NCI-H2227 (cell line): Measurements from ENCODE around the gene CA12.
"Not testable (repeated sequence)": the region's sequence is repeated elsewhere in the genome, so short reads cannot be mapped to it uniquely, and the experiment has no call there.

ENCODE experiments used
- DNase-seq: peaks from one replicate; lab custom pipeline; 2025; ENCODE audit not compliant: unreplicated experiment; lab: John Stamatoyannopoulos, UW

Gene CA12

DNA sequence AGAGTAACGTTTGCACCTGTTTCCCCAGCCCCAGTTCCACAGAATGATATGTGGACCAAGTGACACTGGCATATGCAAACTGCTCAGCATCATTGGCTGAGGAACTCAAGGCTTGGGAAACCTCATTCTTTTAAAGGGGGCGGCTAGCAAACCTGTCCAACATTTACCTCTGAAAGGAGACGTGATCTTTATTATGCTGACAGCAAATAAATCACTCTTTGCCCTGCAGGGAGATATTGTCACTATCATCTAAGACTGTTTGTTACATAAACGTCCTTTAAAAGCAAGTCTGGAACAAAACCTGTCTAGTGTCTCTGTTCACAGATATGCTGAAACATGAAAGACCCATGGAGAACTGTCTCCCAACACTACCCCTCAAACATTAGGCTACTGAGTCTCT, 21.5 kb downstream of the CA12 start:
- DNase-seq = no peak

DNA sequence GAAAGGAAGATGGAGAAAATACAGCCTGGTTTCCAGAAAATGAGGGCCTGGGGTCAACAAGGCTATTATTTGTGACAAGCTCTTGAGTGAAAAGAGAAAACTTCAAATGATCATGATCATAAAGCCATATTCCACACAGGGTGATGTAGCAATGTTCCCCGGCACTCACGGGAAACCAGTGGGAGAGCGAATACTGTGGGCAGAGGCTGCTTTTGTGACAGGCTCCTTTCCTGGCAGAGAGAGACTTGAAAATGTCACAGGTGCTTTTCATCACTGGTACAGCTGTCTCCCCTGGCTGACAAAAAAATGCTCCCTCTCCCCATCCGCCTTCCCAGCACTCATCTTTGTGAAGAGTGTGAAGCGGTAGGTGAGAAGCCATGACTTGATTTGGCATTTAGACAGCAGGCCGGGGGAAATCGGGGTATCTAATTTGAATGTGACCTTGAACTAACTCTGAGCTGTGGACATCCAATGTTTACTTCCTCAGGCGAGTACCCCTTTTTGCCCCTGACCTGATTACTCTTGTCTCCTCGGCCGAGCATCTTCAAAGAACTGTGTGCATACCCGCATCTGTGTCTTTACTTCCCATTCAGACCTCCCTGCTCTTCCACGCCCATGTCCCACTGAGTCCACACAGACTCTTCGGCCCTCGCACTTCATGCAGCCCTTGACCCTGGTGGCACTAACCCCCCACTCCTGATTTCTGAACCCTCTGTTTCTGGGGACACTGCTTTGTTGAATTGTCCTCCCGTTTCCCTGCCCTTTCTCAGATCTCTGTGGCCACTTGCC, 23.2 kb downstream of the CA12 start:
- no peak for DNase-seq

DNA sequence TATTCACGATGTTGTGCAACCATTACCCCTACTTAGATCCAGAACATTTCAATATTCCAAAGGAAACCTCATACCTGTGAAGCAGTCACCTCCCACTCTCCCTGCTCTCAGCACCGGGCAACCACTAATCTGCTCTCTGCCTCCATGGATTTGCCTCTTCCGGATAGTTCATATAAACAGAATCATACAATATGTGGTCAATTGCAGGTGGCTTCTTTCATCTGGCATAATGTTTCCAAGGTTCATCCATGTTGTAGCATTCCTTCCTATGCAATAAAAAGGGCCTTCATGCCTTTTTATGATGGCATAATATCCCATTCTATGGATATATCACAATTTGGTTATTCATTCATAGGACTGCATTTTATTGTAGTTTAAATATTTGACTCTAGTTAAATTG, 23.9 kb downstream of the CA12 start:
- no peak for DNase-seq

DNA sequence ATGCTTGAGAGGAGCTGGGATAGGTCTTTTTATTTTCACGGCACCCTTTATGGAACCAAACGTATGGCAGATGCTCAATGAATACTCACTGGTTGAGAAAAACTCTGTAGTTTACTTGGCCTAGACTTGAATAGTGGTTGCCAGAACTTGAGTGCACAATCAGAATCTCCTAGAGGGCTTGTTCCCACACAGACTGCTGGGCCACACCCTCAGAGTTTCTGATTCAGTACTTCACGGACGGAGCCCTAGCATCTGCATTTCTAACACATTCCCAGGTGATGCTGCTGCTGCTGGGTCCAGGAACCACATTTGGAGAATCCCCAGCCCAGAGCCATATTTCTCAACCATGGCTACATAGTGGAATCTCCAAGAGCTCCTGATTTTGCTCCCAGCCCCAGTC, 24.6 kb downstream of the CA12 start:
- no peak for DNase-seq

DNA sequence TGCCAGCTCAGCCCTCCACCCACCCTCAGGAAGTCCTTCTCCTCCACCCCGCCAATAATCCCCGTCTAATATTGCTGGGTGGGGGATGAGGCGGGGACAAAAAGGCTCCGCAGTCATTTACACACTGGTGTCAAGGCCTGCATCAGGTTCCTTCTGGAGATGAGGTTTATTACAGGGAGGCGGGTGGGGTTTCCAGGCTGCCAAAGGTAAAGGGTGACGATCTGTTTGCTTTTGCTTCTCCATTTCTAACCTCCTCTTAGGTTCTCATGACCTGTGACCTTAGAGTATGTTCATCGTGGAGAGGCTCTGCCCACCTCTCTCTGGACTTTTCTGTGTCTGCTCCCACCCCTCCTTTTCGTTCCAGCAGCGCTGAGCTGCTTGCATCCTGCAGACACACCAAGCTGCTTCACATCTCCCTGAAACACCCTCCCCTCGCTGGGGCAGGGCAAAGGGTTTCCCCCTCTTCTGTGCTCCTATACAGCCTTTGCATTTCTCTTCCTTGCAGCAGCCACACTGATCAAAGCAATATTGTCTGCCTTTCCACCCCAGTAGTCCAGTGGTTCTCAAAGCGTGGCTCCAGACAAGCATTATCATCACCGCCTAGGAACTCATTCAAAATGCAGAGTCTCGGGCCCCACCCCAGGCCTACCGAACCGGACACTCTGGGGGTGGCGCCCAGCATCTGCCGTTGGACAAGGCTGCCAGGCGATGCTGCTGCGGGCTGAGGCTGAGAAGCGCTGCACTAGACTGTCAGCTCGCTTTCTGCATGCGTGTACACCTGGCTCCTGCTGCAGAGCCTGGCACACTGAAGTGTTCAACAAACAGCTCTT, 26.6 kb downstream of the CA12 start:
- no peak for DNase-seq

DNA sequence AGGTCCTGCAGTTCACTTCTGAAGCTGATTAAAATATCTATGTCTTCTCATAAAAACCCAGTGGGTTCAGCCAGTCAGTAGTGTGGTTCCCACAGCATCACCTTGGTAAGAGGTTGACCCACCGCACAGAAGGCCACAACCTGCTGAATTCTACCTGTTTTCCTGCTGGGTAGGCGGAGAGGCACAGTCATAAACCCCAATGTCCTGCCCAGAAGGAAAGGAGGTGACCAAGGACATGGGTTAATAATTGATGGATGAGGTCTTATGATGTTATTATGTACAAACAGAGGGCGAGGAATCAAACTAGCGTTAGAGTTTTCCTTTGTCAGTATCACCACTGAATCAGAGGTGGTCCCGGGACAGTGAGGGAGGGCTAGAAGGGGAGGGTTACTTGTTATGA, 27.8 kb downstream of the CA12 start:
- DNase-seq = no peak

DNA sequence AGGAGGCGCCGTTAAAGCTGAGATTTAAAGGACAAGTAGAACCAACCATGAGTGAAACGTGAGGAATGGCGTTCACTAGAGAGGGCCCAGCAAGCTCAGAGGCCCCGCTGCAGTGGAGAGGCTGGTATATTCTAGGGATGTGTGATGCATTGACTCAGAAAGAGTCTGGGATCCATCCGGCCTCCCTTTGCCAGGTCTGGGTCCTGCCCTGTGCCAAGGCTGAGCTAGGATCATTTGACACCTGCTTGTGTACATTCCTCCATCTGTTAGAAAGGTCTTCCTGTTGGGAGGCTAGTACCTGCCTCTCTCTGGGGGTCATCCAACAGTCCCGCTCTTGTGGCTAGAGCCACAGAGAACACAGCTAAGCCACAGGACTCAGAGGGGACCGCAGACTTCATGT, 28.4 kb downstream of the CA12 start:
- no peak for DNase-seq

DNA sequence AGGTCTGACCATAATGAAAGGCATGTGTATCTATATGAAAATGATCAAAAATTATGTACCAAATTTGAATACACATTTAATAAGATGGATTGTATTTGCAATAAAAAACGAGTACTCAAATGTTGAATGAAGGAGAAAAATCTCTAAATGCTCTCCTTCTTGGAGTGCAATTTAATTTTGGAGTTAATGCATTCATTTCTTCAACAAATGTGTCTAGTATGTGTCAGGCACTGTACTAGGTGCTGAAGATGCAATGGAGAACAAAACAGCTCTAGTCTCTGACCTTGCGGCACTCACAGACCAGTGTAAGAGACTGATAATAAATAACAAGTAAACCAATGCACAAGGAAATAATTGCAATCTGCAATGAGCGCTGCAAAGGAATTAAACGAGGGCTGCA, 28.8 kb downstream of the CA12 start:
- DNase-seq = no peak

DNA sequence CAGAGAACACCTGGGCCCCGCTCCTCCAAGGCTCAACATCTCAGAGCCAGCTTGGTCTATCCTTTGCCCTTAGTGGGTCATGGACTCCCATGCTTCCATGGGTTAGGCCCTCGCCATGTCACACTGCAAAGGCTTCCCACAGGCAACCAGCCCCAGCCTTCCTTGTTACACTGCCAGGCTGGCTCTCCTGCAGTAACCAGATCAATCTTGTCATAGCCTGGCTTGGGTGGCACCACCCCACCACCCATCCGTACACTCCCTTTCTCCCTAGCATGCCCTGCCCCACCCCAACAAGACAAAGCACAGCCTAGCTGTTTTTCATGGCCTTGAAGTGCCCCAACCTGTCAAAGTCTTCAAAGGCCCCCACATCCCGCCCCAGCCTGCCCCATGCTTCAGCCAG, 30.5 kb downstream of the CA12 start:
- no peak for DNase-seq

DNA sequence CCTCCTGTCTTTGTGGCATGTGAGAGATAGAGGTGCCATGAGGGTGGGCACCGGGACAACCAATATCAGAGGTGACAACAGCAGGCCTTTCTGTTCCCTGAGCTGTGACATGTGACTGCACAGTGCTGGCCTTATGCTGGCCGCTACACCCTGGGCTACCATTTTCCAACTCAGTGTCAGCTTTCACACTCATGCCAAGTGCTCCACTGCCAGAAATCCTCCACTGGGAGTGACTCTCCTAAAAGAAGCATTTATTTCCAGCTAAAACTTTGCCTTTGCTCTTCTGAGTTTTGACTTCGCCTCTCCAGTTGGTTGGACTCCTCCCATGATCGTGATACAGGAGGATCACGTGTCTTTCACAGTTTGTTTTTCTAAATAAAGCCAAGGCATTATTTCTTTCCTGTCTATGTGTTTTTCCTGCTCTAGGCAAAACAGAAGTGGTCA, 31.4 kb downstream of the CA12 start:
- no peak for DNase-seq

DNA sequence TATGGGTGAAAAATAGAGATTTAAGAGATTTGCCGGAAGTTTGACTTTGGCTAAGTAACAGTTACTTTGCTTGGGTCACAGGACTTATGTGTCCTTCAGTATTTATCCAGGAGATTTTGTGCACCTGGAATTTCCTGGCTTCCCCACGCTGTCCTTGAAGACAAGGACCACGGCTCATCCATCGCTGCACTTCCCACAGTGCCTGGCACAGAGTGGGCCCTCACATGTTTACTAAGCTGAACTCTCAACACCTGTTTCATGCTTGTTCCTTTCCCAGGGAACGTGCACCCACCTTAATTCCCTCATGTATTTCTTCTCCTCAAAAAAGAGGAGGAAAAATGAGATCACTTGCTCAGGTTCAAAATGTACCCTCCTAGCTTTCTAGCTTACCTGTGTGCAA, 32.0 kb downstream of the CA12 start:
- DNase-seq = no peak

DNA sequence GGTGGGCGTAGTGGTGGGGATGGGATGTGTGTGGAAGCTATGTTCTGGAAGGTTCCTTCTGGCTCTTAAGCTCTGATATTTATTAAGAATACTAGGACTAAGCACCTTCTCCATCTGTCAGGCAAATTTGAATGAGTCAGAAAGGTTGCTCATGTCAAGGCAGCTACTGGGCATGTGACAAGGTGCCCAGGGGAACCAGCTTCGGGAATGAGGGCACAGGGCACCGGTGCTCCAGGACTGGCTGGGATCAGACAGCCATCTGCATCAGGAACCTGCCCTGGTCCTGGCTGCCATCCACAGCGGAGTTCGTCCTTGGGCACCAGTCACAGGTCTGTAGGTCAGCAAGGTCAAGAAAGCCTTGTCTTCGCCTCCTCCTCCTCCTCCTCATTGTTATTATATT, 32.5 kb downstream of the CA12 start:
- no peak for DNase-seq

DNA sequence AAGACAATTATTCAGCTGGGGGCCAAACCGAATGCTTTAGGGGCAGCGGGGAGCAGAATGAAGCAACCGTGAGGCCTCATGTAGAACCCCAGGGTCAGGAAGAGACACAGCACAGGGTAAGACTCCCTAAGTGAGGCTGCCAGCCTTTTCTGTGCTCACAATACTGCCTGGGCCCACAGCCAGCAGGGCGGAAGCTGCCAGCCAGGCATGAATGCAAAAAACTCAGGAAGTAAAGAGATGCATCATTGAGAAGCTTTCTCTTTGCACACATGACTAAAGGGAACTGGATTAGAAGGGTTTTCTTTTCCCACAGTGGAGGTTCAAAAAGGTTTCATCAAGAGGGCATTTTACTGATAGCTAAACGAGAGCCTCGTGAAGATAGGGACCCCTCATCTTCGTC, 33.3 kb downstream of the CA12 start:
- DNase-seq = no peak

DNA sequence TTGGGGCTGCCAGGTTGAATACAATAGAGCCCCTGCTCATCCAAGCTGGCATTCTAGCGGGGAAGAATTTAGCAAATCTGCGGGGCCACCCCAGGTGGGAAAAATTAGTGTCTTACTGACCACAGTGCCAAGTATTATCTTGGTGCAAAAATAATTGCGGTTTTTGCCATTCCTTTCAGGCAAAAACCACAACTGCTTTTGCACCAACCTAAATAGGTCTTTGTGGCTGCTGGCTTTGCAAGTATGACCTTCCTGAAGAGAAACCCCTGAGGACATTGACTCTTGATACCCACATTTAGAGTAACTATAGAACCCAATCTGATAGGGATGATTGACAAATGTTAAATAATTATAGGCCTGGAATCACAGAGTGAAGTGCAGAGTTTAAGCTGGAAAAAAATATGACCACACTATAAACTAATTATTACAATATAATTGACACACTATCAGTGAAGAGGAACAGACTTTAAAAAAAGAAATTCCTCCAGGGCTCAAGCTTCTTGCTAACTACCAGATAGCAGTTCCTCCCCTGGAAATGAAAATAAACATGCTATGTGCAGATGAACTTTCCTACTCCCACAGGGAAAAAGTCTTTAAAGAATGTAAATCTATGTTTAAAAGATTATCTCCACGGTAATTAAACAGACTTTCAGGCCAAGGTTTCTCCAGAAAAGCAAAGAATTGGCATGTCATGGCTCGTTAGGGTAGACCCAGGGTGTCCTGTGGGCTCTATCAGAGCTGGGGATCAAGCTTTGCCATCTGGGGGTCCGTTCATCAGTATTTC, 34.4 kb downstream of the CA12 start:
- no peak for DNase-seq

DNA sequence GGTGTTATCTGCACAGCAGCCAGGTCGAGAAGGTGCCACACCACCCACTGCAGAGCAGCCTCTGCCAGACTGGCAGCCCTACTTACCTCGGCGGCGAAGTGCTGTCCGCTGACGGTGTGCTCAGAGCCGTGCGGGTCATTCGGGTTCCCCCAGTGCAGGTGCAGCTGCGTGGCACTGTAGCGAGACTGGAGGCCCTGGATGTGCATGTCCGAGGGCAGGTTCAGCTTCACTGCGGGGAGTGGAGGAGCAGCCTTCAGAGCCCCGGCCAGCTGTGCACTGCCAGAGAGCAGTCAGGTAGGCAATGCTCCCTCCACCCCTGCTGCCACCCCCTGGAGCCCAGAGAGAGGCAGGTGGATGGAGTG, 36.3 kb downstream of the CA12 start:
- DNase-seq = no peak

DNA sequence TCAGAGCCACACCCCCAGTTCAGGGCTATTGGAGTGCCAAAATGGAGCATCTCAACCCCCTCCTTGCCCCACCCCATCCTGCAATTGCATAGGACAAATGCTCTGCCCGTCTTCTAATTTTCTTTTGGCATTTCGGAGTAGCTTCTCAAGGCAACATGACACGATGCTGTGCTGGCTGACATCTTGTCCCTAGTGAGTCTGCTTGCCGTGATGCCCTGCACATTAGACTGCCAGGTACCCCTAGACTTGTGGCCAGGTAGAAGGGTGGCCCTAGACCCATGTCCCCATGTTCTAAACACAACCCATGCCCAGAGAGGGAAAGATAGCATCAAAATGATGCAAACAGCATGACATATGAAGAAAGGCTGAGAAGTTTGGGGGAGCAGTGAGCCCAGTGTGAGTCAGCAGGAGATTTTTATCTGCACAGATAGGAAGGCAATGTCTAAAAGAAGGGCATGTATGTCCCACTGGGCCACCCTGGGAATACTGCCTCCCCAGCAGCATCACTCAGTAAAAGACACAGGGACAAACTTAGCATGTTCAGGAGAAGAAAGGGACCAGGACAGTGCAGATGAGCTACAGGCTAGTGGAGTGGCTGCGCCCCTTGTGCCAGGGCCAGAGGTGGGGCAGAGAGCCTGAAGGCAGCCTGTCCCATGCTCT, 36.8 kb downstream of the CA12 start:
- no peak for DNase-seq

DNA sequence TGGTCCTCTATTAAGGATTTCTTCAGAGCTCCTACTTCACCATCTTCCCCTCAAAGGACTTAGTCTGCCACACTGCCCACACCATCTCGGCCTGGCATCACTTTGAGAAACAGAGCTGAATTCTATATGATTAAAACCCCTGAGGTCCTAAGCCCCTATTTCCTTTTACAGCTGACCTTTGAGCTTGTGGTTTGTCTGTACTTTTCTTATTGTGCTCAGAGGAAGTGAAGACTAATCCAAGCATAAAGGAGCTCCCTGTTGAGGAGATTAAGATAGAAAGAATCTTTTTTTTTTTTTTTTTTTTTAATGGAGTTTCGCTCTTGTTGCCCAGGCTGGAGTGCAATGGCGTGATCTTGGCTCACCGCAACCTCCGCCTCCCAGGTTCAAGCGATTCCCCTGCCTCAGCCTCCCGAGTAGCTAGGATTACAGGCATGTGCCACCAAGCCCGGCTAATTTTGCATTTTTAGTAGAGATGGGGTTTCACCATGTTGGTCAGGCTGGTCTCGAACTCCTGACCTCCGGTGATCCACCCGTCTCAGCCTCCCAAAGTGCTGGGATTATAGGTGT, 38.6 kb downstream of the CA12 start:
- DNase-seq = not testable (repeated sequence)

DNA sequence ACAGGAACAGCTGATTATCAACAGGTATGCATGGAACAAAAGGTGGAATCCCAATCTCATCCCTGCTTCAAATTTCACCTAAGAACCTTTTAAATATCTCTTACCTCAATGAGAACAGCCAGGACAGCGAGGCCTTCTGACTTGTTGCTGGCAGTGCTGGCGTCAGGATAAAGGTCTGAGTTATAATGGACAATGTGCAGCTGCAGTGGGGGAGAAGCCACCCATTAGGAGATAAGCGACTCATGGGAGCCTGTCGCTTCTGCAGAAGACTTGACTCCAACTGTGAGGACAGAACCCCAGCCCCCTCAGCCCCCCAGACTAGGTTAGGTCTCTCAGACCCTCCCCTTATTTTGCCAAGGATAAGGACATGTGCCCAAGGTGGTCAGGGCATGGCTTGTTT, 39.7 kb downstream of the CA12 start:
- DNase-seq = no peak

DNA sequence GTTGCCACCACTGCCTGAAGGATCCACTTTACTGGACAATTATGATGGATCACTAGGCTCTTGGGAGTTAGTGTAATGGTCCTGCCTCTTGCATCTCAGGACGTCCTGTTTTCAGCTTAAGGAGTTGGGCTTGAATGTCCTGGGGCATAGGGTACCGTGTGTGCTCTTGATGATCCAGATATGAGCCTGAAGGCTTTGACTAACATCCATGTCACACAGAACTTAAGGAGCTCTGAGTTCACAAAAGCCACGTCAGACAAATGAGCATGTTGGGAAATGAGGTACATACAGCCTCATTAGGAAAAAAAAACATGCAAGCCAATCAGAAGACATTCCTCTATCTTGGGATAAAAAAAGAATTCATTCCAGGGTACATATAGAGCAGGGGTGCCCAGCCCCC, 40.8 kb downstream of the CA12 start:
- DNase-seq = no peak

DNA sequence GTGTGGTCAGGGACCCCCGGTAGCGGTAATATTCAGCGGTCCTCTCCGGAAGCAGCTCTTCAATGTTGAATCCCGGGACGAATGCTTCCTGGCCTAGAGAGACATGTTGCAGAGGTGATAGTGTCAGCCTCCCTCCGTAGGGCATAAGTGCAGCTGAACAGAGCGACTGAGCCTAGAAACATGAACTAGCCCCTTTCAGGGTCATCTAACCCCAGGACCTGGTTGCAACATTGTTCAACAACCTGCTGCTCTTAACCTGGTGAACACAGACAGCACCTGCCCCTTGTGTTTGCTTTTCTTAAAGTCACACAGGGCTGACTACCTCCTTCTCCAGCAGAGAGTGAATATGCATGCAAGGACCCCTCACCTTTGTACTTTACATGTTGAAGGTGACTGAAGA, 41.3 kb downstream of the CA12 start:
- DNase-seq = no peak

DNA sequence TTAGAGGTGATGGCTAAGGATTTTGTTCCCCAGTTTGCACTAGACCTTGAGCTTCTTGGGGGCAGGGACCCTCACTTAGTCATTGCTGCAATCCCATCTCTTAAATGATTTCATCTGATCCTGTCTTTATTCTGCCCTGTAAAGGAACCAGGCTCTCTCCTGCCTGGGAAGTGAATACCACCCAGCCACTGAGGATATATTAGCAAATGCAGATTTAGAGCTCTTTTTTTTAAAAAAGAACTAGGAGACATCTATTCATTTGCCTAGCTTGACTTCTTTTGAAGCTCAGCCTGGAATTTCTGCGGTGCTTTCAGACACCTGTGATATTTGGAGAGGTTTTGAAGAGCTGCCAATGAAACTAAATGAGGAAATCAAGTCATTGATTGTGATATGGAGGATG, 41.8 kb downstream of the CA12 start:
- no peak for DNase-seq
